H7 (cell line): ENCODE measurements around the gene TTC33. TPM values are rescaled to one million over a fixed set of nuclear protein-coding genes. Genes with fewer than 3 reads are reported as not detected.
A peak's percentile ranks its signal among the peaks of the same experiment; 100 is the strongest.
"Not testable (repeated sequence)": the region's sequence is repeated elsewhere in the genome, so short reads cannot be mapped to it uniquely, and the experiment has no call there.

Experiments
- DNase-seq: peaks from one replicate; pipeline ENCODE4 v3.0.0; 2012
- H3K27me3 ChIP-seq: 2 replicates; pipeline ENCODE4 v1.6.0; 2011; ENCODE audit warnings: mild to moderate bottlenecking, low read length; ENCODE audit not compliant: control insufficient read depth, insufficient read depth
- H3K36me3 ChIP-seq: replicated peaks from 2 replicates; pipeline ENCODE4 v1.5.1; 2011; ENCODE audit warnings: low read length; ENCODE audit not compliant: control insufficient read depth, insufficient read depth
- H3K4me3 ChIP-seq: 2 replicates; pipeline ENCODE4 v1.5.1; 2011; ENCODE audit warnings: low read depth, mild to moderate bottlenecking, control low read depth, low read length, moderate library complexity; ENCODE audit not compliant: insufficient read depth
- total RNA-seq: library from RNA; depleted of rRNA; stranded (reverse); fragments of >200 nt; shearing (Covaris generic); gene quantifications from 2 replicates; pipeline ENCODE4 v1.2.3, GENCODE V29; 2014

The TTC33 gene
- total RNA-seq, 1 experiment from 2014 or later: 7.8 TPM

DNA sequence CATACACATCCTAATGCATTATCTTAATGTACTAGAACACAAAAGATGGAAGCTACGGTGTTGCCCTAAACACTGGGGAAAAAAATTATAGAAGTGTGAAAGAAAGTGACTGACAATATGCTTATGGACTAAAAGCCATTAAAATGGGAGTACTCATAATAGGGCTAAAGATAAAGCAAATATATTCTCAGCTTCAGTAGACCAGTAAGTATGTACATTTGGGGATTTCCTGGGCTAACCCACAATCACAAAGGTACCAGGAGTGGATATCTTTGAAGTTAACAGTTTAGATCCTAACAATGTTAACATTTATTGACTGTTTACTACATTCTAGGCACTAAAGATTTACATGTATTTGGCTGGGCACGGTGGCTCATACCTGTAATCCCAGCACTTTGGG, 39.2 kb downstream of the TTC33 start:
- Histone ChIP-seq H3K36me3 (no peaks in the 10 kb centered on the region; the same call in 1 of the 2 replicates), H3K4me3 (no peak overlapping the region), H3K27me3 (no peaks in the 10 kb centered on the region)
- DNase-seq: no peak

DNA sequence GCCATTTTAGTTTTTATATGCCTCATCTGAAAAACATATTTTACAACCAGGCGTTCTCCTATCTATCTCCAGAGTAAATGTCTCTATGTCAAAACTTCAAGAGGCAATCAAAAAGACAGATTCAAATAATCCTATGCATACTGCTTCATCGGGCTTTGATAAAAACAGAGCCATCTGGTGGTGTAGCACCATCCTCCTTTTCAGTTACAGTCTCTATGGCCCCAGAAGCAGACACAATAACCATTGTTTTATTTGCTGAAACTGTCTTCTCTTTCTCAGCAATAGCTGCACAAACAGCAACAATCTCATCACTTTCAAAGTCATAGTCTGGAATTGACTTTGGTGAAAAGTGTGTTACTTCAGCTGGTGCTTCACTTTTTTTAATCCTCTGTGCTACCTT, 39.8 kb downstream of the TTC33 start:
- H3K36me3 ChIP-seq: no peaks in the 10 kb centered on the region; the same call in 1 of the 2 replicates
- peak; percentile 16 for DNase-seq

DNA sequence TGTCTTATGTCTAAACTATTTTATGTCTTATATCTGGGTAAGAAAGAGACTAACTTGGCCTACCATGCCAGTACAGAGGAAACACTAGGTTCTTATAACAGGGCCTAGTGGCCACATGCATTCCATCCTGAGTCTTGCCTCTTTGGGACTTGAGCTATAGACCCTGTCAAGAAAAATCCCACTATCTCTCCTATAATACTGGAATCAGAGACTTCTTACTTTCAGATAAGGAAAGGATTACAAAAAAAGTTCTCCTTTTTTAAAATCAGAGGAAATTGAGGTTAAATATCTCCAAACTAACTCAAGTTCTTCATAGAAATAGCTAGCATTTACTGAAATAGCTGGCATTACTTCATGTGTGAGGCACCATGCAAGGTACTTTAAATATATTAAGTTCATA, 41.8 kb downstream of the TTC33 start:
- Histone ChIP-seq H3K36me3 (no peaks in the 10 kb centered on the region; the same call in 1 of the 2 replicates), H3K27me3 (no peaks in the 10 kb centered on the region), H3K4me3 (no peak overlapping the region)
- no peak for DNase-seq

More for the DNA sequence above, 39.8 kb downstream of the TTC33 start:
- no peak overlapping the region for H3K4me3 ChIP-seq
- no peaks in the 10 kb centered on the region for H3K27me3 ChIP-seq

DNA sequence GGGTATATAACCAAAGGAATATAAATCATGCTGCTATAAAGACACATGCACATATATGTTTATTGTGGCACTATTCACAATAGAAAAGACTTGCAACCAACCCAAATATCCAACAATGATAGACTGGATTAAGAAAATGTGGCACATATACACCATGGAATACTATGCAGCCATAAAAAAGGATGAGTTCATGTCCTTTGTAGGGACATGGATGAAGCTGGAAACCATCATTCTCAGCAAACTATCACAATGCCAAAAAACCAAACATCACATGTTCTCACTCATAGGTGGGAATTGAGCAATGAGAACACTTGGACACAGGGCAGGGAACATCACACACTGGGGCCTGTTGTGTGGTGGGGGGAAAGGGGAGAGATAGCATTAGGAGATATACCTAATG, 45.2 kb downstream of the TTC33 start:
- H3K36me3 ChIP-seq, DNase-seq, H3K4me3 ChIP-seq, H3K27me3 ChIP-seq: not testable (repeated sequence)

DNA sequence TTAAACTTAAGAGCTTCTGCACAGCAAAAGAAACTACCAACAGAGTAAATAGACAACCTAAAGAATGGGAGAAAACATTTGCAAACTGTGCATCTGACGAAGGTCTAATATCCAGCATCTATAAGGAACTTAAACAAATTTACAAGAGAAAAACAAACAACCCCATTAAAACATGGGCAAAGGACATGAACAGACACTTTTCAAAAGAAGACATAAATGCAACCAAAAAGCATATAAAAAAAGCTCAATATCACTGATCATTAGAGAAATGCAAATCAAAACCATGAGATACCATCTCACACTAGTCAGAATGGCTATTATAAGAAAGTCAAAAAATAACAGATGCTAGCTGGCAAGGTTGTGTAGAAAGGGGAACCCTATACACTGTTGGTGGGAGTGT, 50.3 kb downstream of the TTC33 start:
- not testable (repeated sequence) for DNase-seq, H3K27me3 ChIP-seq, H3K36me3 ChIP-seq, H3K4me3 ChIP-seq

DNA sequence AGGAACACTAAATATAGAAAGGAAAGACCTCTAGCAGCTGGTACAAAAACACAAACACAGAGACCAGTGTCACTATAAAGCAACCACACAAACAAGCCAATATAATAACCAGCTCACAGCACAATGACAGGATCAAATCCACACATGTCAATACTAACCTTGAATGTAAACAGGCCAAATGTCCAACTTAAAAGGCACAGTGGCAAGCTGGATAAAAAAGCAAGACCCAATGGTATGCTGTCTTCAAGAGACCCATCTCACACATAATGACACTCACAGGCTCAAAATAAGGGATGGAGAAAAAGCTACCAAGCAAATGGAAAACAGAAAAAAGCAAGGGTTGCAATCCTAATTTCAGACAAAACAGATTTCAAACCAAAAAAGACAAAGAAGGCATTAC, 53.7 kb downstream of the TTC33 start:
- H3K27me3 ChIP-seq, H3K4me3 ChIP-seq, H3K36me3 ChIP-seq, DNase-seq: not testable (repeated sequence)

DNA sequence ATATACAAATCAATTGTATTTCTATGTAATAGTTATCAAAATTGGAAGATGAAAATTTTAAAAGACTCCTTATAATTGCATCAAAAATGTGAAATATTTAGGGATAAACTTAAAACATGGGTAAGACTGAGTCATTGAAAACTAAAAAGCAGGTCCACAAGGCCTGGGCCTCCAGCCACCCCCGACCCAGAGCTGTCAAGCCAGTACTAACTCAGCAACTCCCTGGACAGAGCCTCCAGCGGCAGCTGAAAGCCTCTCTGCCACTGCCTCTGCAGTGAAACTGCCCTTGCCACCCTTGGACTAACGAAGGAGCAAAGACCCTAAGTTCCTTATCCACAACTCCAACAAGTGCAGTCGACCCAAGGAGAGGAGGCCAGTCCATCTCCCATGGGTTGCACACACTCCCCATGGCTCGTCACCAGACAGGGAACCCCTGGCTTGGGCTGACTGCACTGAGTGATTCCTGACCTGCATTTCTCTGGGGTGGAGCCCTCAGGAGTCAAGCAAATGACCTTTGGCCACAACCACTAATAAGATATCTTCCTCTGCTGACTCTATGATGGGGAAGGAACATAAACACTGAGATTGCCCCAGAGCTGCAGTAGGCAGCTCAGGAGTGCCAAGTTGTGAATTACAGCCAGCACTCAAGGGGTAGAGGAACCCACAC, 55.5 kb downstream of the TTC33 start:
- Histone ChIP-seq H3K4me3 (no peak overlapping the region), H3K36me3 (no peaks in the 10 kb centered on the region), H3K27me3 (no peaks in the 10 kb centered on the region)
- DNase-seq: no peak

DNA sequence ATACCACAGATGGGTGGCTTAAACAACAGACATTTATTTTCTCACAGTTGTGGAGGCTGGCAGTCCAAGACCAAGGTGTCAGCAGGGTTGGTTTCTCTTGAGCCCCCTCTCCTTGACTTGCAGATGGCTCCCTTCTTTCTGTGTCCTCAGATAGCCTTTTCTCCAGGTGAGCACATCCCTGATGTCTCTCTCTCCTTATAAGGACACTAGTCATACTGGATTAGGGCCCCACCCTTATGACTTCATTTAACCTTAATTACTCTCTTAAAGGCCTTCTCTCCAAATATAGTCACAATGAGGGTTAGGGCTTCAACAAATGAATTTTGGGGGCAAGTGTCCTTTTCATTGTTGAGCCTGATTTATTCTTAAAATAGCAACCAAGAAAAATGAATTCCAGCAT, 61.3 kb downstream of the TTC33 start:
- H3K4me3 ChIP-seq: no peak overlapping the region
- no peaks in the 10 kb centered on the region for H3K36me3 ChIP-seq
- H3K27me3 ChIP-seq: no peaks in the 10 kb centered on the region
- no peak for DNase-seq

DNA sequence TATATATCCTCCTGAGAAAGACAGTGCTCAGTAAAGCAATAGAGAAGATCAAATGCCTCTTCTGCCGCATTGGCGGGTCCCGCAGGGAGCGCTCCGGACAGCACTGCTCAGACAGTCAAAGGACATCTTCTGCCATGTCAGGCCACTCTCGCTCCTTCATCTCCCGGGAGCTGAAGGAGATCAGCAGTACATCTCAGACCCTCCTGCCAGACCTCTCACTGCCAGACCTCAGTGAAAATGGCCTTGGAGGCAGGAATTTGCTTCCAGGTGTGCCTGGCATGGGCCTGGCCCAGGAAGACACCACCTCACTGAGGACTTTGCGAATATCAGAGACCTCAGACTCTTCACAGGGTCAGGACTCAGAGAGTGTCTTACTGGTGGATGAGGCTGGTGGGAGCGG, 63.9 kb downstream of the TTC33 start:
- H3K36me3 ChIP-seq: no peaks in the 10 kb centered on the region
- H3K4me3 ChIP-seq: no peak overlapping the region
- H3K27me3 ChIP-seq: no peaks in the 10 kb centered on the region
- DNase-seq: no peak

DNA sequence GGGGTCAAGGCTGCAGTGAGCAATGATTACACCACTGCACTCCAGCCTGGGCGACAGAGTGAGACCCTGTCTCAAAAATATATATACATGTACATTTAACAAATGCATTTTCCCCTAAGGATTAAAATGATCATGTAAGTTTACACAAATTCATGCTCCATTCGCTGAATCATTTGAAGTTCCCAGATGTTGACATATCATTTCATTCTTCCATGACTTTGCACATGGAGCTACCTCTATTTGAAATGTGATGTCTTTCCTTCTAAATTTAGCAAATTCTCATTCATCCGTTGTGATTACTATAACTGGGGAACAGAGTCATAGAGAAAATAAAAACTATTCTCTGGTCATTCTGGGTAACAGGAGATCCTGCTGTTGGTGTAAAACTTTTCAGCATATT, 65.5 kb downstream of the TTC33 start:
- H3K27me3 ChIP-seq: no peaks in the 10 kb centered on the region
- no peak overlapping the region for H3K4me3 ChIP-seq
- H3K36me3 ChIP-seq: no peaks in the 10 kb centered on the region
- no peak for DNase-seq

DNA sequence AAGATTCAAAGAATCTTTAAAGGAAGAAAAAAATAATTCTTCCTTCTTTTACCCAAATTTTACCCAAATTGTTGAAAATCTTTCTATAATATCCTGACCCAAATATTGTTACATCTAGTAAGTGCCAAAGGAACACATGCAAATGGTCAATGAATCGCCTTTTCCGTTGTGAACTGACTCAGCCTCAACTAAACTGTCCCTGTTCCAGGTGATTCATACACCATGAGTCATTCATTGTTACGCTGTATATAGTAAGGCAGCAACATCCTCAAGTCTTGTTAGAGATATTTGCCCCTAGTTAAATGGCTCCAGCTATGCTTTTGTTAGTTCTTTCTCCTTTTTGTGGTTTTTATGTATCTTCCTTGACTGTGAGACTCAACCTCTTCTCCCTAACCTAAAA, 66.3 kb downstream of the TTC33 start:
- H3K4me3 ChIP-seq: no peak overlapping the region
- DNase-seq: no peak
- no peaks in the 10 kb centered on the region for H3K27me3 ChIP-seq
- no peaks in the 10 kb centered on the region for H3K36me3 ChIP-seq

DNA sequence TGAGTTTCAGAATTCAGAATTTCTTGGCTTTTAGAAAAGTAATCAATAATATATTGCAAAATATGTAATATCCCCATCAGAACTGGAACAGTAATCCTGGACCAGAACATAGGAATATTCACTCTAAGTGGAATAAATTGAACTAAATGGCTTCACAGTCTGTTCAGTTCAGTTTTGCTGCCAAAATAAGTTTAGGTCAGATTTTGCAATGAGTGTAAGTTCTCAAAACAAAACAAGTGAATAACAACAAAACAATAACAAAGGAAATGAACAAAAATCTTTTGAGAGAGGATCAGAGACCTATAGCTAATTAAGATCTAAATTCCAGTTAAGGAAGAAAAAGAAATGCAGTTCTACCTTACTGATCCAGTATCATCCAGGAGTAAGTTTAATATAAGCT, 66.8 kb downstream of the TTC33 start:
- DNase-seq: no peak
- H3K4me3 ChIP-seq: no peak overlapping the region
- no peaks in the 10 kb centered on the region for H3K27me3 ChIP-seq
- no peaks in the 10 kb centered on the region for H3K36me3 ChIP-seq

DNA sequence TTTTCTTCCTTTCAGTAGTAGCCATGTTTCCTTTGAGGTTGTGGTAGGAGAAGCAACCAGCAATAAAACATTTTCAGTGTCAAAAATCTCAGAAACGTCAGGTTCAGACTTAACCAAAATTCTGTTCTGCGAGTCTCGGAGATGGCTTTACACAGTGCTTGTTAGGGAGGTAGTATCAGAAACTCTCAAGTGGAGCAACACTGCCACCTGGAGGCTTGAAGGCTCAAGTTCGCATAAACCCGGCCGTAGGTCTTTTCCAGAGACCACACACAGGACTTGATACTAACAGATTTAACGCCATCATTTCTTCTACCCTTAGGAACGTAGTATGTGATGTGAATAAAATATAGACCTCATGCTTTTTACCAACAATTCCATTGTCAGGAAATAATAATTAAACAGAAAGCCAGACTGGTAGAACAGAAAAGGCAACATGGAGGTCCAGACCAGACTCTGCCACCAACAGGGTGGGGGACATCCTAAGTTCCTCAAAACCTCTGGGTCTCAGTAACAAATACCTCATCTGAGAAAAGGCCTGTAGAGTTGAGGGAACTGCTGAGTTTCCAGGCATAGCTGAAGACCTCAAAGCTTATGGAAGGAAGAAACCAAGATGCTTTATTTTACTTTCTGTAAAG, 67.5 kb downstream of the TTC33 start:
- DNase-seq: peak; percentile 68
- no peak overlapping the region for H3K4me3 ChIP-seq
- H3K27me3 ChIP-seq: peaks cover 2% of the 10 kb centered on the region; the same call in 1 of the 2 replicates
- H3K36me3 ChIP-seq: no peaks in the 10 kb centered on the region

DNA sequence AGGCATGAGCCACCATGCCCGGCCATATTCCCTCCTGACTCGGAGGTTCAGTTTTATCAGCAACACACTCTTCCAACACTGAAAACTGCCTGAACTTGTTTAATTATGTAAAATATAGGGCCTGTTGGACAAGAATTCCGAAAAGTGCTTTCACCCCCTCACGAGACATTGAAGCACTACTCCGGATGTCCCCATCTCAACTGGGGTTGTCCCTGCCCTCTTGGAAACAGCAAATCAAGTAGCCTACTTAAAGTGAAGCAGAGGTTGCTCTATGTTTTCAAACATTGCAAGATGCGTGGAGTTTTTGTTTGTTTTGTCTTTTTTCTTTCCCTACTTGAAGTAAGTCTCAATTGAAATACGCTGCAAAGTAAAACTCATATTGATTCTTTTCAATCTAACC, 68.4 kb downstream of the TTC33 start:
- Histone ChIP-seq H3K4me3 (no peak overlapping the region), H3K27me3 (peaks cover 11% of the 10 kb centered on the region), H3K36me3 (no peaks in the 10 kb centered on the region)
- no peak for DNase-seq

DNA sequence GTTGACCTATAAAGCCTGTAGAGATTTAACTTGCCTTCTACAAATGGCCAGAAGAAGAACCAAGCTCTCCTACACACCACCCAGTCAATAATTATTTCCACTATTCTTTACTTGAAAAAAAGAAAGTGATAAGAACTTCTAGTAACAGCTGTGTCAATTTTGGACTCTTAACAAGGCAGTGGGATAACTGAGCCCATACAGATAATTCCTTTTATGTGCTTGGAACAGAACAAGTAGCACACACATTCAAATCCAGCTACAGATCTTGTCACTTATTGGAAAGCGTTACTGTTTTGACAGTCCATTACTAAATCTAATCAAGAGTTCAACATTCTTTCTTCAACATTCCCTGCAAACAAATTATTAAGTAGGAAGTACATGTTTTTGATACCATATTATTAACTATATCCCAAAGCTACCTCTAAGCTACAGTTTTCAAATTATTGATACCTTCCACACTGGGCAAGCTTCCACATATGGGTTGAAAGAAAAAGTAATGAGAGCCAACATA, 69.7 kb downstream of the TTC33 start:
- no peak for DNase-seq
- Histone ChIP-seq H3K4me3 (no peak overlapping the region), H3K27me3 (peaks cover 24% of the 10 kb centered on the region)

More for the DNA sequence above, 69.7 kb downstream of the TTC33 start:
- no peaks in the 10 kb centered on the region for H3K36me3 ChIP-seq
